NB4 (cell line): Measurements from ENCODE around the gene ACAD11.

Experiments
- MAX ChIP-seq: IDR thresholded peaks from 2 replicates; pipeline ENCODE4 v1.6.1; 2011; ENCODE audit warnings: low read depth, low read length
- TF ChIP-seq, protein P1 (sequence below): IDR thresholded peaks from one replicate; pipeline ENCODE4 v1.5.1; 2012; ENCODE audit warnings: low read depth, low read length

- TF ChIP-seq, protein P1, sequence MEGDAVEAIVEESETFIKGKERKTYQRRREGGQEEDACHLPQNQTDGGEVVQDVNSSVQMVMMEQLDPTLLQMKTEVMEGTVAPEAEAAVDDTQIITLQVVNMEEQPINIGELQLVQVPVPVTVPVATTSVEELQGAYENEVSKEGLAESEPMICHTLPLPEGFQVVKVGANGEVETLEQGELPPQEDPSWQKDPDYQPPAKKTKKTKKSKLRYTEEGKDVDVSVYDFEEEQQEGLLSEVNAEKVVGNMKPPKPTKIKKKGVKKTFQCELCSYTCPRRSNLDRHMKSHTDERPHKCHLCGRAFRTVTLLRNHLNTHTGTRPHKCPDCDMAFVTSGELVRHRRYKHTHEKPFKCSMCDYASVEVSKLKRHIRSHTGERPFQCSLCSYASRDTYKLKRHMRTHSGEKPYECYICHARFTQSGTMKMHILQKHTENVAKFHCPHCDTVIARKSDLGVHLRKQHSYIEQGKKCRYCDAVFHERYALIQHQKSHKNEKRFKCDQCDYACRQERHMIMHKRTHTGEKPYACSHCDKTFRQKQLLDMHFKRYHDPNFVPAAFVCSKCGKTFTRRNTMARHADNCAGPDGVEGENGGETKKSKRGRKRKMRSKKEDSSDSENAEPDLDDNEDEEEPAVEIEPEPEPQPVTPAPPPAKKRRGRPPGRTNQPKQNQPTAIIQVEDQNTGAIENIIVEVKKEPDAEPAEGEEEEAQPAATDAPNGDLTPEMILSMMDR = no peak
- TF ChIP-seq MAX = no peak
Measured at GRCh38 chr3:132630612-132631011, 29.0 kb downstream of the ACAD11 start.
